Gastrocnemius medialis (tissue), 4 donors: ENCODE results near the gene KCNIP1.

Experiments
- CTCF ChIP-seq, 5 experiments: fragments of 450-650 bp in 3 of 5; fragments of 200-600 bp in 2 of 5; sonication (generic) in 2 of 5; IDR thresholded peaks in 4 of 5; conservative IDR thresholded peaks in 1 of 5; 1 replicate in 4 of 5; 2 replicates in 1 of 5; pipeline ENCODE4 v1.5.1; 2016 to 2019; ENCODE audit warnings: antibody characterized with exemption in 5 of 5, mild to moderate bottlenecking in 3 of 5, moderate library complexity in 3 of 5
- POLR2A ChIP-seq, 2 donors: fragments of 450-650 bp; IDR thresholded peaks; one replicate each; pipeline ENCODE4 v1.6.1; 2017; ENCODE audit warnings: antibody characterized with exemption in 2 of 2, mild to moderate bottlenecking in 2 of 2, moderate library complexity in 2 of 2

DNA sequence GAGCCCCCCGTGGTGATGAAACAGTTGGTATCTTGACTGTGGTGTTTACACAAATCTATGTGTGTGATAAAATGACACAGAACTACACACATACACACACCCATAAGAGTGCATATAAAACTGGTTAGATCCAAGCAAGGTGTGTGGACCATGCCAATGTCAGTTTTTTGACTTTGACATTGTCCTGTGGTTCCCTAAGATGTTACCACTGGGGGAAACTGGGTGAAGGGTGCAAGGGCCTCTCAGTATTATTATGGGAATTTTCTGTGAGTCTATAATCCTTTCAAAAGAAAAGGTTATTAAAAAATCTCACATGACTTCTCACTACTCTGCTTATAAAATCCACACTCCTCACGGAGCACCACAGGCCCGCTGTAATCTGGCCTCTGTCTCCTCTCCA, 13.4 kb upstream of the KCNIP1 start:
- TF ChIP-seq CTCF (IDR thresholded peaks at IDR 0.05 in 4 of 5, conservative IDR thresholded peaks at IDR 0.05 in 1 of 5) (no peak), POLR2A (IDR thresholded peaks at IDR 0.05) (no peak)
